ENCODE data around the gene RASA3. TPM values are rescaled to one million over a fixed set of nuclear protein-coding genes. Genes with fewer than 3 reads are reported as not detected.
"Not testable (repeated sequence)": the region's sequence is repeated elsewhere in the genome, so short reads cannot be mapped to it uniquely, and the experiment has no call there.

The RASA3 gene
- polyA plus RNA-seq, 1 experiment, result 31.4 TPM

- no peak for TF ChIP-seq CTCF (IDR thresholded peaks at IDR 0.05; ENCODE audit: insufficient read depth, low read depth, low read length)
- Histone ChIP-seq H3K4me3 (ENCODE audit: low read depth, low read length) (no peak overlapping the region), H3K36me3 (ENCODE audit: control insufficient read depth, insufficient read depth, low read length) (no peaks in the 10 kb centered on the region; the same call in 1 of the 2 replicates), H3K27me3 (ENCODE audit: control insufficient read depth, insufficient read depth, low read length) (no peaks in the 10 kb centered on the region)
- no peak for DNase-seq (ENCODE audit: low read depth)
- ChIA-PET CTCF (no interaction called here), POLR2A (no interaction called here)
Measured at GRCh38 chr13:114101358-114102130, 30.9 kb downstream of the RASA3 start.

GRCh38 chr13:114100446-114101357, 31.7 kb downstream of the RASA3 start:
- TF ChIP-seq CTCF (IDR thresholded peaks at IDR 0.05; ENCODE audit: insufficient read depth, low read depth, low read length), result no peak
- ChIA-PET POLR2A (no interaction called here), CTCF (no interaction called here)
- Histone ChIP-seq H3K27me3 (ENCODE audit: control insufficient read depth, insufficient read depth, low read length) (no peaks in the 10 kb centered on the region), H3K36me3 (ENCODE audit: control insufficient read depth, insufficient read depth, low read length) (no peaks in the 10 kb centered on the region; the same call in 1 of the 2 replicates), H3K4me3 (ENCODE audit: low read depth, low read length) (no peak overlapping the region)
- no peak for DNase-seq (ENCODE audit: low read depth)

GRCh38 chr13:114099918-114100445, 32.4 kb downstream of the RASA3 start:
- ChIA-PET CTCF (no interaction called here), POLR2A (no interaction called here)
- no peaks in the 10 kb centered on the region; the same call in 1 of the 2 replicates for H3K36me3 ChIP-seq (ENCODE audit: control insufficient read depth, insufficient read depth, low read length)
- TF ChIP-seq CTCF (IDR thresholded peaks at IDR 0.05; ENCODE audit: insufficient read depth, low read depth, low read length), result no peak
- DNase-seq (ENCODE audit: low read depth), result no peak
- no peak overlapping the region for H3K4me3 ChIP-seq (ENCODE audit: low read depth, low read length)
- no peaks in the 10 kb centered on the region for H3K27me3 ChIP-seq (ENCODE audit: control insufficient read depth, insufficient read depth, low read length)

GRCh38 chr13:114099191-114099590, 33.2 kb downstream of the RASA3 start:
- peak; percentile 88 for DNase-seq (ENCODE audit: low read depth)
- no peak overlapping the region for H3K4me3 ChIP-seq (ENCODE audit: low read depth, low read length)
- H3K36me3 ChIP-seq (ENCODE audit: control insufficient read depth, insufficient read depth, low read length), result no peaks in the 10 kb centered on the region; the same call in 1 of the 2 replicates
- CTCF ChIA-PET, result interaction anchor here (0.7 kb wide), 1 partner anchor 8 kb away, joined by 3 read pairs; no protein-coding TSS in a partner anchor
- no peaks in the 10 kb centered on the region for H3K27me3 ChIP-seq (ENCODE audit: control insufficient read depth, insufficient read depth, low read length)
- POLR2A ChIA-PET, result interaction anchor here (0.6 to 1.1 kb wide), 5 partner anchors 10 to 138 kb away, joined by 3 to 19 read pairs (median 4); no protein-coding TSS in a partner anchor
- TF ChIP-seq CTCF (IDR thresholded peaks at IDR 0.05; ENCODE audit: insufficient read depth, low read depth, low read length), result no peak

GRCh38 chr13:114098689-114099056, 33.8 kb downstream of the RASA3 start:
- H3K36me3 ChIP-seq (ENCODE audit: control insufficient read depth, insufficient read depth, low read length); DNase-seq (ENCODE audit: low read depth); H3K4me3 ChIP-seq (ENCODE audit: low read depth, low read length); H3K27me3 ChIP-seq (ENCODE audit: control insufficient read depth, insufficient read depth, low read length); CTCF ChIA-PET: not testable (repeated sequence)
- POLR2A ChIA-PET, result interaction anchor here (0.6 to 1.1 kb wide), 4 partner anchors 11 to 138 kb away, joined by 3 to 19 read pairs (median 4); no protein-coding TSS in a partner anchor

All from BJ (cell line).